PC-3 (cell line): Measurements from ENCODE around the gene TMEM131L. TPM values are rescaled to one million over a fixed set of nuclear protein-coding genes. Genes with fewer than 3 reads are reported as not detected.

Experiments used
- ATAC-seq: fragments of 200-7000 bp; cut with Tn5 transposase; 2 replicates; pipeline ENCODE4 v1.9.1; 2020; ENCODE audit warnings: mild to moderate bottlenecking, moderate library complexity
- BruUV-seq: library from RNA; stranded (reverse); fragments of 400-500 nt; replicated peaks from 2 replicates; lab custom pipeline; 2021; lab: Mats Ljungman, UMichigan
- CTCF ChIA-PET: fragments of 300-600 bp; sonication (Branson Sonifier 250); formaldehyde crosslinking; loops from one replicate; lab custom pipeline; 2022; ENCODE audit warnings: antibody characterized with exemption; lab: Charles Lee
- POLR2A ChIA-PET: fragments of 300-600 bp; sonication (Branson Sonifier 250); formaldehyde crosslinking; loops from one replicate; lab custom pipeline; 2022; ENCODE audit warnings: antibody characterized with exemption; ENCODE audit not compliant: unreplicated experiment; lab: Charles Lee
- DNase-seq: peaks from one replicate; pipeline ENCODE4 v3.0.0-alpha.2; 2015
- H2AFZ ChIP-seq: fragments of 300-600 bp; sonication (generic); 2 replicates; pipeline ENCODE4 v1.6.0; 2016; ENCODE audit warnings: antibody characterized with exemption, low read length
- H3F3A ChIP-seq: fragments of 300-600 bp; sonication (generic); one replicate; pipeline ENCODE4 v1.6.0; 2017; ENCODE audit warnings: antibody characterized with exemption, low read length, control low read depth, mild to moderate bottlenecking; ENCODE audit not compliant: unreplicated experiment
- H3K27ac ChIP-seq: fragments of 300-600 bp; sonication (generic); 2 replicates; pipeline ENCODE4 v1.5.1; 2016; ENCODE audit warnings: mild to moderate bottlenecking, low read length
- H3K27me3 ChIP-seq: fragments of 300-600 bp; sonication (generic); 2 replicates; pipeline ENCODE4 v1.6.1; 2016; ENCODE audit warnings: low read length, mixed read lengths
- H3K36me3 ChIP-seq: fragments of 300-600 bp; sonication (generic); 2 replicates; pipeline ENCODE4 v1.6.1; 2016; ENCODE audit warnings: low read depth, mixed run types, low read length, mixed read lengths
- H3K4me1 ChIP-seq: fragments of 300-600 bp; sonication (generic); 2 replicates; pipeline ENCODE4 v1.5.1; 2016; ENCODE audit warnings: low read length; ENCODE audit not compliant: insufficient read depth
- H3K4me2 ChIP-seq: fragments of 300-600 bp; sonication (generic); 2 replicates; pipeline ENCODE4 v1.6.0; 2016; ENCODE audit warnings: low read length
- H3K4me3 ChIP-seq: fragments of 300-600 bp; sonication (generic); 2 replicates; pipeline ENCODE4 v1.5.1; 2016; ENCODE audit warnings: mild to moderate bottlenecking, low read length, mixed read lengths
- H3K79me2 ChIP-seq: fragments of 300-600 bp; sonication (generic); 2 replicates; pipeline ENCODE4 v1.6.1; 2017; ENCODE audit warnings: low read length, mixed read lengths
- H3K9ac ChIP-seq: fragments of 300-600 bp; sonication (generic); 2 replicates; pipeline ENCODE4 v1.6.0; 2016; ENCODE audit warnings: mild to moderate bottlenecking, low read length
- H3K9me2 ChIP-seq: fragments of 300-600 bp; sonication (generic); replicated peaks from 2 replicates; pipeline ENCODE4 v1.6.1; 2016; ENCODE audit warnings: mixed run types, low read length, mixed read lengths
- H3K9me3 ChIP-seq: fragments of 300-600 bp; sonication (generic); 2 replicates; pipeline ENCODE4 v1.6.1; 2016; ENCODE audit warnings: low read length, mixed read lengths
- H4K20me1 ChIP-seq: fragments of 300-600 bp; sonication (generic); 2 replicates; pipeline ENCODE4 v1.6.1; 2016; ENCODE audit warnings: low read length, mixed read lengths
- CTCF ChIP-seq: fragments of 300-600 bp; sonication (generic); conservative IDR thresholded peaks from 2 replicates; pipeline ENCODE4 v1.5.1; 2017; ENCODE audit warnings: antibody characterized with exemption, low read depth, mild to moderate bottlenecking, low read length
- EZH2 ChIP-seq: fragments of 300-600 bp; sonication (generic); IDR thresholded peaks from one replicate; pipeline ENCODE4 v1.6.1; 2017; ENCODE audit warnings: antibody characterized with exemption, mild to moderate bottlenecking, low read length; ENCODE audit not compliant: unreplicated experiment
- EZH2phosphoT487 ChIP-seq: fragments of 300-600 bp; sonication (generic); IDR thresholded peaks from 2 replicates; pipeline ENCODE4 v1.6.1; 2018; ENCODE audit warnings: mild to moderate bottlenecking, antibody characterized with exemption, low read length, borderline replicate concordance
- intact Hi-C: fragments of 100-400 bp; cut with micrococcal nuclease; formaldehyde crosslinking; loops from 2 replicates; pipeline ENCODE4 v1.9.0; 2023
- total RNA-seq: library from RNA; depleted of rRNA; stranded (reverse); fragments of >200 nt; gene quantifications from 2 replicates; pipeline ENCODE4 v1.2.3, GENCODE V29; 2014

The TMEM131L gene
- total RNA-seq, 1 experiment from 2014 or later = 7.7 TPM

GRCh38 chr4:153512952-153513500, 46.9 kb downstream of the TMEM131L start:
- Histone ChIP-seq H3F3A (no peaks in the 10 kb centered on the region), H2AFZ (no peak overlapping the region), H3K27me3 (no peaks in the 10 kb centered on the region), H3K9ac (no peak overlapping the region), H3K36me3 (no peaks in the 10 kb centered on the region), H3K4me3 (no peak overlapping the region), H3K79me2 (peaks cover 14% of the 10 kb centered on the region; the same call in 1 of the 2 replicates), H3K4me2 (peak overlapping the region; percentile 27), H4K20me1 (no peaks in the 10 kb centered on the region), H3K9me3 (no peaks in the 10 kb centered on the region), H3K9me2 (no peaks in the 10 kb centered on the region), H3K4me1 (peaks cover 36% of the 10 kb centered on the region), H3K27ac (no peak overlapping the region)
- no TSS peak for BruUV-seq
- ChIA-PET POLR2A (no interaction called here), CTCF (no interaction called here)
- DNase-seq (no peak), ATAC-seq (no peak)
- intact Hi-C loops = no loop called here
- TF ChIP-seq EZH2 (no peak), EZH2phosphoT487 (no peak), CTCF (no peak)

- H3K27me3 ChIP-seq = no peaks in the 10 kb centered on the region
- H3K4me1 ChIP-seq = peaks cover 32% of the 10 kb centered on the region
- intact Hi-C loops = no loop called here
- no peaks in the 10 kb centered on the region for H3F3A ChIP-seq
- no peaks in the 10 kb centered on the region for H3K9me2 ChIP-seq
- peak; percentile 52 for DNase-seq
- POLR2A ChIA-PET = no interaction called here
- BruUV-seq = no TSS peak
- no peak overlapping the region for H2AFZ ChIP-seq
- peaks cover 9% of the 10 kb centered on the region; the same call in 1 of the 2 replicates for H3K79me2 ChIP-seq
- no peaks in the 10 kb centered on the region for H3K9me3 ChIP-seq
- H3K4me3 ChIP-seq = no peak overlapping the region
- H3K9ac ChIP-seq = no peak overlapping the region
- H3K27ac ChIP-seq = peak overlapping the region; percentile 49
- no peak for TF ChIP-seq CTCF
- no peak for TF ChIP-seq EZH2
- TF ChIP-seq EZH2phosphoT487 = no peak
- H3K36me3 ChIP-seq = no peaks in the 10 kb centered on the region
- H3K4me2 ChIP-seq = peak overlapping the region; percentile 27
- H4K20me1 ChIP-seq = no peaks in the 10 kb centered on the region
- peak; percentile 55 for ATAC-seq
- CTCF ChIA-PET = no interaction called here
Measured at GRCh38 chr4:153513596-153513995, 47.4 kb downstream of the TMEM131L start.

- Histone ChIP-seq H4K20me1 (no peaks in the 10 kb centered on the region), H2AFZ (no peak overlapping the region), H3K4me1 (peaks cover 32% of the 10 kb centered on the region), H3F3A (no peaks in the 10 kb centered on the region), H3K27ac (peak overlapping the region; percentile 49), H3K27me3 (no peaks in the 10 kb centered on the region), H3K36me3 (no peaks in the 10 kb centered on the region), H3K4me2 (peak overlapping the region; percentile 27), H3K79me2 (peaks cover 7% of the 10 kb centered on the region; the same call in 1 of the 2 replicates), H3K4me3 (0 out of 2 replicates have a peak overlapping the region, but pooled peaks have one; percentile 7), H3K9me2 (no peaks in the 10 kb centered on the region), H3K9ac (no peak overlapping the region), H3K9me3 (no peaks in the 10 kb centered on the region)
- intact Hi-C loops = no loop called here
- ChIA-PET POLR2A (no interaction called here), CTCF (no interaction called here)
- DNase-seq = peak; percentile 43
- no TSS peak for BruUV-seq
- TF ChIP-seq EZH2phosphoT487 (no peak), CTCF (no peak), EZH2 (no peak)
- ATAC-seq = peak; percentile 25
Measured at GRCh38 chr4:153514001-153514526, 47.9 kb downstream of the TMEM131L start.
